HCT116 (cell line): Measurements from ENCODE around the gene VSIG10. TPM values are rescaled to one million over a fixed set of nuclear protein-coding genes. Genes with fewer than 3 reads are reported as not detected.

Experiments
- ATAC-seq: fragments of 200-7000 bp; cut with Tn5 transposase; 2 replicates; pipeline ENCODE4 v1.9.1; 2020; ENCODE audit warnings: mild to moderate bottlenecking, moderate library complexity
- BruUV-seq: library from RNA; stranded (reverse); fragments of 400-500 nt; replicated peaks from 2 replicates; lab custom pipeline; 2021; lab: Mats Ljungman, UMichigan
- CTCF ChIA-PET: fragments of 300-600 bp; sonication (Branson Sonifier 250); formaldehyde crosslinking; loops from one replicate; lab custom pipeline; 2021; ENCODE audit warnings: antibody characterized with exemption; lab: Charles Lee
- POLR2A ChIA-PET: fragments of 300-600, 350-600 bp; sonication (Branson Sonifier 250); formaldehyde crosslinking; loops from one replicate; lab custom pipeline; 2021; ENCODE audit warnings: antibody characterized with exemption; lab: Charles Lee
- RAD21 ChIA-PET, 2 experiments: fragments of 300-600 bp; sonication (Branson Sonifier 250); formaldehyde crosslinking; loops; one replicate each; lab custom pipeline; 2023; ENCODE audit warnings: low total read pairs in 2 of 2; ENCODE audit not compliant: uncharacterized antibody in 2 of 2, unreplicated experiment in 2 of 2, low non-redundant PET in 1 of 2; lab: Charles Lee
- DNase-seq: peaks from one replicate; pipeline ENCODE4 v3.0.0-alpha.2; 2010; ENCODE audit warnings: low read depth, low spot score
- H2AFZ ChIP-seq: fragments of 200-600 bp; shearing (Covaris generic), sonication (generic); 2 replicates; pipeline ENCODE4 v1.6.1; 2017; ENCODE audit warnings: low read depth, mixed run types, mixed read lengths, antibody characterized with exemption, low read length; ENCODE audit not compliant: poor library complexity, severe bottlenecking
- H3K27ac ChIP-seq: 2 replicates; pipeline ENCODE4 v1.5.1; 2012; ENCODE audit warnings: low read depth, low read length
- H3K27me3 ChIP-seq: fragments of 200-600 bp; sonication (generic); 2 replicates; pipeline ENCODE4 v1.6.1; 2016; ENCODE audit warnings: mixed run types, low read length, mixed read lengths; ENCODE audit not compliant: insufficient read depth
- H3K36me3 ChIP-seq, 2 experiments: fragments of 200-500 bp in 1 of 2; fragments of 200-600 bp in 1 of 2; sonication (Bioruptor generic) in 1 of 2; sonication (generic) in 1 of 2; 2 replicates each; pipeline versions ENCODE4 v1.5.1 to v1.6.1; 2014 to 2016; ENCODE audit warnings: low read length in 2 of 2, inconsistent platforms in 1 of 2, mixed read lengths in 1 of 2, mixed run types in 1 of 2; ENCODE audit not compliant: insufficient read depth in 2 of 2, control insufficient read depth in 1 of 2
- H3K4me1 ChIP-seq, 2 experiments: fragments of 200-600 bp in 1 of 2; sonication (generic) in 1 of 2; 2 replicates each; pipeline versions ENCODE4 v1.5.1 to v1.6.1; 2012 to 2017; ENCODE audit warnings: low read length in 2 of 2, inconsistent platforms in 1 of 2, mild to moderate bottlenecking in 1 of 2, mixed read lengths in 1 of 2, mixed run types in 1 of 2, moderate library complexity in 1 of 2; ENCODE audit not compliant: insufficient read depth in 2 of 2, control insufficient read depth in 1 of 2
- H3K4me2 ChIP-seq: fragments of 200-600 bp; sonication (generic); 2 replicates; pipeline ENCODE4 v1.6.1; 2017; ENCODE audit warnings: mixed run types, low read length, mixed read lengths
- H3K4me3 ChIP-seq, 2 experiments: fragments of 200-600 bp in 1 of 2; sonication (generic) in 1 of 2; replicated peaks in 1 of 2; 2 replicates each; pipeline ENCODE4 v1.5.1; 2011 to 2016; ENCODE audit warnings: low read length in 2 of 2, control low read depth in 1 of 2, low read depth in 1 of 2, mild to moderate bottlenecking in 1 of 2, mixed read lengths in 1 of 2, mixed run types in 1 of 2
- H3K79me2 ChIP-seq: fragments of 200-600 bp; sonication (generic); 2 replicates; pipeline ENCODE4 v1.6.1; 2017; ENCODE audit warnings: mild to moderate bottlenecking, mixed run types, low read length, moderate library complexity, mixed read lengths; ENCODE audit not compliant: insufficient read depth
- H3K9ac ChIP-seq: fragments of 200-600 bp; sonication (generic); 2 replicates; pipeline ENCODE4 v1.6.1; 2016; ENCODE audit warnings: low read length, mixed read lengths
- H3K9me2 ChIP-seq: fragments of 200-600 bp; sonication (generic), shearing (Covaris generic); 2 replicates; pipeline ENCODE4 v1.6.1; 2017; ENCODE audit warnings: mixed run types, mild to moderate bottlenecking, moderate library complexity; ENCODE audit not compliant: insufficient read depth
- H3K9me3 ChIP-seq, 2 experiments: fragments of 200-500 bp in 1 of 2; fragments of 200-600 bp in 1 of 2; sonication (Bioruptor generic) in 1 of 2; sonication (generic) in 1 of 2; 2 replicates each; pipeline ENCODE4 v1.6.1; 2014 to 2017; ENCODE audit warnings: low read length in 2 of 2, mixed read lengths in 2 of 2, inconsistent platforms in 1 of 2, low read depth in 1 of 2, mild to moderate bottlenecking in 1 of 2, mixed run types in 1 of 2, moderate library complexity in 1 of 2; ENCODE audit not compliant: control insufficient read depth in 1 of 2, insufficient read depth in 1 of 2
- H4K20me1 ChIP-seq: fragments of 200-600 bp; sonication (generic), shearing (Covaris generic); 2 replicates; pipeline ENCODE4 v1.6.1; 2017; ENCODE audit warnings: mixed run types, mild to moderate bottlenecking, moderate library complexity; ENCODE audit not compliant: insufficient read depth
- CBX3 ChIP-seq: IDR thresholded peaks from 2 replicates; pipeline ENCODE4 v1.6.1; 2012; ENCODE audit warnings: low read depth
- CEBPB ChIP-seq: IDR thresholded peaks from 2 replicates; pipeline ENCODE4 v1.6.1; 2012; ENCODE audit warnings: low read depth
- CTCF ChIP-seq, 3 experiments: fragments of 200-600 bp in 1 of 3; sonication (generic) in 1 of 3; IDR thresholded peaks in 2 of 3; conservative IDR thresholded peaks in 1 of 3; 2 replicates each; pipeline ENCODE4 v1.5.1; 2012 to 2017; ENCODE audit warnings: low read depth in 2 of 3, low read length in 2 of 3, antibody characterized with exemption in 1 of 3, borderline replicate concordance in 1 of 3, control low read depth in 1 of 3, mild to moderate bottlenecking in 1 of 3, mixed read lengths in 1 of 3, mixed run types in 1 of 3, moderate library complexity in 1 of 3; ENCODE audit not compliant: insufficient read depth in 1 of 3
- EZH2 ChIP-seq: fragments of 200-600 bp; sonication (generic); IDR thresholded peaks from 2 replicates; pipeline ENCODE4 v1.6.1; 2017; ENCODE audit warnings: antibody characterized with exemption, mixed run types
- EZH2phosphoT487 ChIP-seq: fragments of 200-600 bp; IDR thresholded peaks from 2 replicates; pipeline ENCODE4 v1.6.1; 2018; ENCODE audit warnings: antibody characterized with exemption, borderline replicate concordance
- JUND ChIP-seq: IDR thresholded peaks from 2 replicates; pipeline ENCODE4 v1.6.1; 2012
- RAD21 ChIP-seq: IDR thresholded peaks from 2 replicates; pipeline ENCODE4 v1.6.1; 2012; ENCODE audit warnings: low read depth, mild to moderate bottlenecking
- SRF ChIP-seq: IDR thresholded peaks from 2 replicates; pipeline ENCODE4 v1.6.1; 2012; ENCODE audit warnings: low read depth
- YY1 ChIP-seq: IDR thresholded peaks from 2 replicates; pipeline ENCODE4 v1.6.1; 2011; ENCODE audit warnings: low read length, low read depth, moderate library complexity, mild to moderate bottlenecking; ENCODE audit not compliant: insufficient replicate concordance; ENCODE audit errors: extremely low read depth
- ZNF274 ChIP-seq: fragments of 200-500 bp; sonication (Bioruptor generic); IDR thresholded peaks from 2 replicates; pipeline ENCODE4 v1.6.1; 2014; ENCODE audit warnings: mild to moderate bottlenecking, low read depth, low read length, inconsistent platforms
- intact Hi-C: fragments of 100-400 bp; cut with micrococcal nuclease; formaldehyde crosslinking; loops from 2 replicates; pipeline ENCODE4 v1.10.0; 2022
- total RNA-seq: library from RNA; stranded (reverse); gene quantifications from one replicate; pipeline ENCODE4 v1.2.1, GENCODE V29; 2021; ENCODE audit not compliant: unreplicated experiment
- TF ChIP-seq, protein P1 (sequence below): IDR thresholded peaks from 2 replicates; pipeline ENCODE4 v1.6.1; 2011; ENCODE audit warnings: mild to moderate bottlenecking, low read length, moderate library complexity; ENCODE audit not compliant: insufficient replicate concordance; ENCODE audit errors: extremely low read depth

Gene VSIG10
- total RNA-seq, 1 experiment from 2014 or later, result 42.6 TPM

GRCh38 chr12:118055144-118055557 is 48.7 kb downstream of the VSIG10 start:
- ChIA-PET POLR2A (no interaction called here), RAD21 (interaction anchor here (0.7 kb wide), 2 partner anchors 54 to 1099 kb away, joined by 3 to 4 read pairs; no protein-coding TSS in a partner anchor)
- H3K9ac ChIP-seq, result no peak overlapping the region

More at GRCh38 chr12:118055144-118055557, 48.7 kb downstream of the VSIG10 start:
- Histone ChIP-seq H3K36me3 (0 out of 4 replicates have a peak, but pooled peaks cover 0 to 6% of the 10 kb centered on the region in 2 experiments), H3K9me2 (no peaks in the 10 kb centered on the region), H3K79me2 (peaks cover 48% of the 10 kb centered on the region), H3K27me3 (no peaks in the 10 kb centered on the region), H4K20me1 (no peaks in the 10 kb centered on the region), H3K4me1 (peaks cover 42 to 70% of the 10 kb centered on the region in 2 experiments), H2AFZ (no peak overlapping the region), H3K27ac (no peak overlapping the region), H3K4me3 (no peak overlapping the region), H3K9me3 (no peaks in the 10 kb centered on the region), H3K4me2 (no peak overlapping the region)
- CTCF ChIA-PET, result interaction anchor here (0.5 to 1.3 kb wide), 8 partner anchors 9 to 1198 kb away, joined by 3 to 7 read pairs (median 4); no protein-coding TSS in a partner anchor
- intact Hi-C loops, result no loop called here
- peak; percentile 35 for ATAC-seq
- TF ChIP-seq JUND (no peak), RAD21 (peak; percentile 36; the same call in 1 of the 2 replicates), YY1 (peak; percentile 19), CTCF (IDR thresholded peaks at IDR 0.05 in 2 of 3, conservative IDR thresholded peaks at IDR 0.05 in 1 of 3; ENCODE audit: borderline replicate concordance in 1 of 3, insufficient read depth in 1 of 3, low read depth in 2 of 3, low read length in 2 of 3) (peak in 2 of 3 experiments; percentile 87 to 88; a peak in 5 of 6 replicates), EZH2phosphoT487 (no peak), CBX3 (peak; percentile 93), CEBPB (peak; percentile 24; the same call in 1 of the 2 replicates), EZH2 (no peak), ZNF274 (no peak), SRF (peak; percentile 48; the same call in 1 of the 2 replicates)
- TF ChIP-seq, protein P1, sequence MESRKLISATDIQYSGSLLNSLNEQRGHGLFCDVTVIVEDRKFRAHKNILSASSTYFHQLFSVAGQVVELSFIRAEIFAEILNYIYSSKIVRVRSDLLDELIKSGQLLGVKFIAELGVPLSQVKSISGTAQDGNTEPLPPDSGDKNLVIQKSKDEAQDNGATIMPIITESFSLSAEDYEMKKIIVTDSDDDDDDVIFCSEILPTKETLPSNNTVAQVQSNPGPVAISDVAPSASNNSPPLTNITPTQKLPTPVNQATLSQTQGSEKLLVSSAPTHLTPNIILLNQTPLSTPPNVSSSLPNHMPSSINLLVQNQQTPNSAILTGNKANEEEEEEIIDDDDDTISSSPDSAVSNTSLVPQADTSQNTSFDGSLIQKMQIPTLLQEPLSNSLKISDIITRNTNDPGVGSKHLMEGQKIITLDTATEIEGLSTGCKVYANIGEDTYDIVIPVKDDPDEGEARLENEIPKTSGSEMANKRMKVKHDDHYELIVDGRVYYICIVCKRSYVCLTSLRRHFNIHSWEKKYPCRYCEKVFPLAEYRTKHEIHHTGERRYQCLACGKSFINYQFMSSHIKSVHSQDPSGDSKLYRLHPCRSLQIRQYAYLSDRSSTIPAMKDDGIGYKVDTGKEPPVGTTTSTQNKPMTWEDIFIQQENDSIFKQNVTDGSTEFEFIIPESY, result no peak
- no TSS peak for BruUV-seq
- DNase-seq, result no peak
